IPS-18a (cell line): ENCODE results near the gene CAMSAP1.
"Not testable (repeated sequence)": the region's sequence is repeated elsewhere in the genome, so short reads cannot be mapped to it uniquely, and the experiment has no call there.

ENCODE experiments used
- H3K27ac ChIP-seq: one replicate; pipeline ENCODE4 v1.5.1; 2013; ENCODE audit warnings: low read length
- H3K27me3 ChIP-seq: one replicate; pipeline ENCODE4 v1.6.1; 2013; ENCODE audit warnings: mild to moderate bottlenecking, low read length; ENCODE audit not compliant: control insufficient read depth, insufficient read depth
- H3K36me3 ChIP-seq: one replicate; pipeline ENCODE4 v1.6.1; 2013; ENCODE audit warnings: low read depth, low read length; ENCODE audit not compliant: control insufficient read depth
- H3K4me1 ChIP-seq: one replicate; pipeline ENCODE4 v1.6.1; 2013; ENCODE audit warnings: low read depth, low read length; ENCODE audit not compliant: control insufficient read depth
- H3K4me3 ChIP-seq: one replicate; pipeline ENCODE4 v1.5.1; 2013; ENCODE audit warnings: low read length
- H3K9ac ChIP-seq: one replicate; pipeline ENCODE4 v1.6.1; 2013; ENCODE audit warnings: mild to moderate bottlenecking, low read length, moderate library complexity
- H3K9me3 ChIP-seq: one replicate; pipeline ENCODE4 v1.6.1; 2013; ENCODE audit warnings: low read depth, low read length; ENCODE audit not compliant: control insufficient read depth

CAMSAP1 gene

GRCh38 chr9:135948968-135949367 lies 41.6 kb upstream of the CAMSAP1 start:
- Histone ChIP-seq H3K4me3 (no peak overlapping the region), H3K27me3 (no peaks in the 10 kb centered on the region), H3K9me3 (no peaks in the 10 kb centered on the region), H3K27ac (no peak overlapping the region), H3K4me1 (no peaks in the 10 kb centered on the region), H3K36me3 (peaks cover 46% of the 10 kb centered on the region), H3K9ac (no peak overlapping the region)

- Histone ChIP-seq H3K4me3 (no peak overlapping the region), H3K27ac (no peak overlapping the region), H3K4me1 (no peaks in the 10 kb centered on the region), H3K36me3 (peaks cover 49% of the 10 kb centered on the region), H3K9ac (no peak overlapping the region), H3K9me3 (no peaks in the 10 kb centered on the region), H3K27me3 (no peaks in the 10 kb centered on the region)
These were observed 41.1 kb upstream of the CAMSAP1 start for GRCh38 chr9:135948446-135948845.

GRCh38 chr9:135947582-135947981 lies 40.2 kb upstream of the CAMSAP1 start:
- H3K9ac ChIP-seq = no peak overlapping the region
- H3K9me3 ChIP-seq = no peaks in the 10 kb centered on the region
- no peaks in the 10 kb centered on the region for H3K4me1 ChIP-seq
- H3K27ac ChIP-seq = no peak overlapping the region
- H3K27me3 ChIP-seq = no peaks in the 10 kb centered on the region
- peaks cover 49% of the 10 kb centered on the region for H3K36me3 ChIP-seq
- H3K4me3 ChIP-seq = no peak overlapping the region

- not testable (repeated sequence) for H3K4me1 ChIP-seq, H3K27me3 ChIP-seq, H3K4me3 ChIP-seq, H3K9me3 ChIP-seq, H3K27ac ChIP-seq, H3K9ac ChIP-seq
- peaks cover 44% of the 10 kb centered on the region for H3K36me3 ChIP-seq
These were observed 39.8 kb upstream of the CAMSAP1 start for GRCh38 chr9:135947105-135947504.

GRCh38 chr9:135946392-135946994 lies 39.1 kb upstream of the CAMSAP1 start:
- Histone ChIP-seq H3K36me3 (peaks cover 42% of the 10 kb centered on the region), H3K27ac (no peak overlapping the region), H3K27me3 (no peaks in the 10 kb centered on the region), H3K9ac (no peak overlapping the region), H3K4me3 (no peak overlapping the region), H3K4me1 (no peaks in the 10 kb centered on the region), H3K9me3 (no peaks in the 10 kb centered on the region)

- Histone ChIP-seq H3K27me3 (no peaks in the 10 kb centered on the region), H3K36me3 (peaks cover 42% of the 10 kb centered on the region), H3K4me1 (no peaks in the 10 kb centered on the region), H3K9me3 (no peaks in the 10 kb centered on the region), H3K4me3 (no peak overlapping the region), H3K9ac (no peak overlapping the region), H3K27ac (no peak overlapping the region)
These were observed 38.6 kb upstream of the CAMSAP1 start for GRCh38 chr9:135945969-135946368.

GRCh38 chr9:135944444-135945252 lies 37.3 kb upstream of the CAMSAP1 start:
- H3K36me3 ChIP-seq = peaks cover 43% of the 10 kb centered on the region
- H3K4me3 ChIP-seq = no peak overlapping the region
- H3K27me3 ChIP-seq = no peaks in the 10 kb centered on the region
- no peaks in the 10 kb centered on the region for H3K4me1 ChIP-seq
- no peaks in the 10 kb centered on the region for H3K9me3 ChIP-seq
- H3K27ac ChIP-seq = no peak overlapping the region
- H3K9ac ChIP-seq = no peak overlapping the region

- H3K4me3 ChIP-seq, H3K9ac ChIP-seq, H3K4me1 ChIP-seq, H3K27me3 ChIP-seq, H3K27ac ChIP-seq, H3K9me3 ChIP-seq: not testable (repeated sequence)
- peaks cover 47% of the 10 kb centered on the region for H3K36me3 ChIP-seq
These were observed 36.3 kb upstream of the CAMSAP1 start for GRCh38 chr9:135943604-135944003.

GRCh38 chr9:135941288-135941995 lies 34.1 kb upstream of the CAMSAP1 start:
- no peak overlapping the region for H3K9ac ChIP-seq
- H3K4me1 ChIP-seq = no peaks in the 10 kb centered on the region
- H3K27me3 ChIP-seq = no peaks in the 10 kb centered on the region
- H3K4me3 ChIP-seq = no peak overlapping the region
- no peak overlapping the region for H3K27ac ChIP-seq
- H3K36me3 ChIP-seq = peaks cover 50% of the 10 kb centered on the region
- H3K9me3 ChIP-seq = no peaks in the 10 kb centered on the region

GRCh38 chr9:135939351-135940265 lies 32.3 kb upstream of the CAMSAP1 start:
- H3K9ac ChIP-seq = no peak overlapping the region
- H3K4me3 ChIP-seq = no peak overlapping the region
- H3K27ac ChIP-seq = no peak overlapping the region
- H3K9me3 ChIP-seq = no peaks in the 10 kb centered on the region
- H3K36me3 ChIP-seq = peaks cover 37% of the 10 kb centered on the region
- no peaks in the 10 kb centered on the region for H3K4me1 ChIP-seq
- H3K27me3 ChIP-seq = no peaks in the 10 kb centered on the region
